AG04450 (cell line): ENCODE measurements around the gene NFIA. TPM values are rescaled to one million over a fixed set of nuclear protein-coding genes. Genes with fewer than 3 reads are reported as not detected.

ENCODE experiments used
- CTCF ChIA-PET: fragments of 300-600, 350-600 bp; formaldehyde crosslinking; extraction: SDS; loops from one replicate; lab custom pipeline; 2022; ENCODE audit warnings: antibody characterized with exemption, inconsistent platforms; lab: Charles Lee
- POLR2A ChIA-PET: fragments of 350-600 bp; formaldehyde crosslinking; extraction: SDS; loops from one replicate; lab custom pipeline; 2021; ENCODE audit warnings: antibody characterized with exemption, inconsistent platforms; lab: Yijun Ruan, JAX
- DNase-seq: peaks from one replicate; pipeline ENCODE4 v3.0.0-alpha.2; 2011; ENCODE audit warnings: low read depth, low spot score
- H3K27ac ChIP-seq: one replicate; pipeline ENCODE4 v1.5.1; 2012; ENCODE audit warnings: low read depth, low read length, control low read depth
- H3K27me3 ChIP-seq: one replicate; pipeline ENCODE4 v1.6.0; 2012; ENCODE audit warnings: low read length; ENCODE audit not compliant: control insufficient read depth, insufficient read depth
- H3K4me3 ChIP-seq: 2 replicates; pipeline ENCODE4 v1.5.1; 2011; ENCODE audit warnings: mild to moderate bottlenecking, low read depth, low read length, control low read depth
- H3K9me3 ChIP-seq: 2 replicates; pipeline ENCODE4 v1.5.1; 2012; ENCODE audit warnings: low read length; ENCODE audit not compliant: control insufficient read depth, insufficient read depth
- CTCF ChIP-seq: IDR thresholded peaks from 2 replicates; pipeline ENCODE4 v1.5.1; 2011; ENCODE audit warnings: low read depth, low read length, control low read depth, inconsistent platforms
- polyA plus RNA-seq: library from polyadenylated mRNA; depleted of rRNA; stranded (reverse); fragments of >200 nt; gene quantifications from 2 replicates; pipeline ENCODE4 v1.2.3, GENCODE V29; 2011

Gene NFIA
- polyA plus RNA-seq, 1 experiment: 3.9 TPM

- H3K27ac ChIP-seq: no peak overlapping the region
- no peak for DNase-seq
Observed at GRCh38 chr1:61322769-61323168, 240.4 kb downstream of the NFIA start.

GRCh38 chr1:61323681-61324328, 241.4 kb downstream of the NFIA start:
- TF ChIP-seq CTCF: no peak
- CTCF ChIA-PET: interaction anchor here (0.6 kb wide), 1 partner anchor 14 kb away, joined by 3 read pairs; no protein-coding TSS in a partner anchor
- no peak overlapping the region for H3K4me3 ChIP-seq
- H3K27me3 ChIP-seq: no peaks in the 10 kb centered on the region
- H3K27ac ChIP-seq: no peak overlapping the region
- POLR2A ChIA-PET: no interaction called here
- no peaks in the 10 kb centered on the region for H3K9me3 ChIP-seq
- DNase-seq: no peak

More at GRCh38 chr1:61322769-61323168, 240.4 kb downstream of the NFIA start:
- Histone ChIP-seq H3K4me3 (no peak overlapping the region), H3K27me3 (no peaks in the 10 kb centered on the region), H3K9me3 (no peaks in the 10 kb centered on the region)
- TF ChIP-seq CTCF: no peak
- ChIA-PET POLR2A (no interaction called here), CTCF (no interaction called here)

GRCh38 chr1:61326713-61327112, 244.4 kb downstream of the NFIA start:
- Histone ChIP-seq H3K27ac (no peak overlapping the region), H3K4me3 (no peak overlapping the region), H3K27me3 (no peaks in the 10 kb centered on the region), H3K9me3 (no peaks in the 10 kb centered on the region)
- DNase-seq: no peak
- TF ChIP-seq CTCF: no peak
- ChIA-PET POLR2A (no interaction called here), CTCF (no interaction called here)

- Histone ChIP-seq H3K9me3 (no peaks in the 10 kb centered on the region), H3K27ac (no peak overlapping the region), H3K27me3 (no peaks in the 10 kb centered on the region), H3K4me3 (no peak overlapping the region)
- DNase-seq: no peak
- POLR2A ChIA-PET: no interaction called here
- CTCF ChIA-PET: no interaction called here
- no peak for TF ChIP-seq CTCF
Observed at GRCh38 chr1:61327436-61327835, 245.1 kb downstream of the NFIA start.

GRCh38 chr1:61329556-61329955, 247.2 kb downstream of the NFIA start:
- DNase-seq: no peak
- ChIA-PET POLR2A (no interaction called here), CTCF (no interaction called here)
- peaks cover under 1% of the 10 kb centered on the region for H3K27me3 ChIP-seq
- no peak for TF ChIP-seq CTCF
- no peak overlapping the region for H3K27ac ChIP-seq
- H3K4me3 ChIP-seq: no peak overlapping the region
- no peaks in the 10 kb centered on the region for H3K9me3 ChIP-seq
